NCI-H460 (cell line): ENCODE data around the gene ERBB2. TPM values are rescaled to one million over a fixed set of nuclear protein-coding genes. Genes with fewer than 3 reads are reported as not detected.
"Not testable (repeated sequence)": the region's sequence is repeated elsewhere in the genome, so short reads cannot be mapped to it uniquely, and the experiment has no call there.

Source experiments
- DNase-seq: peaks from one replicate; pipeline ENCODE4 v3.0.0-alpha.2; 2016; ENCODE audit warnings: low read depth; ENCODE audit errors: extremely low read depth
- total RNA-seq: library from RNA; depleted of rRNA; stranded (reverse); fragments of >200 nt; shearing (Covaris generic); gene quantifications from 2 replicates; pipeline ENCODE4 v1.2.3, GENCODE V29; 2014

The ERBB2 gene
- total RNA-seq, 1 experiment from 2014 or later, result 17.4 TPM

GRCh38 chr17:39755554-39756379 is 55.9 kb downstream of the ERBB2 start:
- DNase-seq, result no peak

GRCh38 chr17:39756380-39757079 is 56.7 kb downstream of the ERBB2 start:
- no peak for DNase-seq

DNA sequence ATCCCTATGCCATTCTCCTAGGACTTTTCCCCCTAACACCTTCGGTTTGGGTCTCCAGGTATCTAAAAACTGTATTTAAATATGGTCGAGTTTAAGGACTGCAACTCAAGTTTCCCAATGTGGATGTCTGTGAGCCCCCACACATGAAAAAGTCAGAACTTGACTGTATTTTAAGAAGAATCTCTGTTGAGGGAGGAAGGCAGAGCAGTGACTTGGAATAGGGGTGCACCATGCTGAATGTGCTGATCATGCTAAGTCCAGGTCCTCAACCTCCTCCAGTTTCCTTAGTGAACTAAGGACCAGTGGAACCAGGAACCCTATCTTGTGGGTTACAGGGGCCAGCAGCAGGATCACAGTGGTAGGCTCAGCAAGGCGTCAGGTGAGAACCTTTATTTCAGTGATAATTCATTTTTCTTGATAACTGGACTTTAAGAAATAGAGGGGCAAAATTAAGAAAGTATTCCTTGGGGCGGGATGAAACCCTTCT is 57.4 kb downstream of the ERBB2 start:
- no peak for DNase-seq

- no peak for DNase-seq
Observed at GRCh38 chr17:39757931-39758873, 58.3 kb downstream of the ERBB2 start.

GRCh38 chr17:39759204-39759603 is 59.3 kb downstream of the ERBB2 start:
- DNase-seq, result no peak

DNA sequence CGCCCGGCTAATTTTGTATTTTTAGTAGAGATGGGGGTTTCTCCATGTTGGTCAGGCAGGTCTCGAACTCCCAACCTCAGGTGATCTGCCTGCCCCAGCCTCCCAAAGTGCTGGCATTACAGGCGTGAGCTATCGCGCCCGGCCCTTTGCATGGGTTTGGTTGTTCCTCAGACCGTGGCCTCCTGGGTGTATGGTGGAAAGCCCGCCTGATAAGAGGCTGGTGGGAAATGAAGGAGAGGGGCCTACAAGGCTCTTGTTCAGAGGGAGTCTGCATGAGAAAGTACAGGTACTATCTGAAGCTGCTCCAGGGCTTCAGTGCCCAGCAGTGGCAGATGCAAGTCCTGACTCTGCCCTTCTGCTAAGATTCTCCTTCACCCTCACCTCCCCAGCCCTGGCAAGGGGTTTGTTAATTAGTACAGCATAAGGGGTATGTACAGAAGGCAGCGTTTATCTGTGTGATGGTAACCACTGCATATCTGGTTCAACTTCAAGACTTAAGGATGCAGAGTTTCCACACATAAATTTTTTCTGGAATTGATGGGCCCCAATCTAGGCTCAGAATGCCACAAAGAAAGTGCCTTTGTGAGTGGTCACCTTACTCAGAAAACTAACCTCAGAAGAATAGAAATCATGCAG is 62.1 kb downstream of the ERBB2 start:
- no peak for DNase-seq

DNA sequence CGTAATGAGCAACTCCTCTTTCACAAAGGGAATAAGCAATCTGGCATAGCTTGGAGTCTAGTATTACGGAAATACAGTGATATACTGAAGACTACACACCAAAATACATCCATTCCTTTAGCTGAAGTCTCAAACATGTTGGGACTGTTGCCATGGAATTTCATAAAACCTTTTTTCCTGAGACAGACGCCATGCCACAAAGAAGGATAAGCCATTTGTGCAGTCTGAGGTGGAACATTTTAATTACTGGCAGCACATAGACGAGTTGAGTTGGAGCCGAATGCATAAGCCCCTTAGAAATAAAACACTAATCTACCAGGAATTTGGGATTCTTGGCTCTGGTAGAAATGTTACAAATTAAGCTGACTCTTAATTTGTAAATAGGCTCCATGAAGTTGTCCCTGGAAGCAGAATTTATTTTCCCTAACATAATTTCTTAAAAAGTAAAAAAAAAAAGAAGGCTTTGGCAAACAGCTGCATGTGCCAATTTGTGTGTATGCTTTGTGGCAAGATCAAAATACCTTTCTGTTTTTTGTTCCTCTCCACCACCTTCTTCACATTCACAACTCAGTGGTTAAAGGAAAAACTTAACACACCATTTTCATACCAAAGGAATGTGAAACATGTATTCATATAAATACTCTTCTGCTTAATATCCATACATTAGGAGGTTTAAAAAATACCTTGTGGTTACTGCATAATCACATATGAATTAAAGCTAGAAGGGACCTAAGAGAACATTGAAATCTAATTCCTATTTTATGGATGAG is 63.4 kb downstream of the ERBB2 start:
- DNase-seq, result no peak

DNA sequence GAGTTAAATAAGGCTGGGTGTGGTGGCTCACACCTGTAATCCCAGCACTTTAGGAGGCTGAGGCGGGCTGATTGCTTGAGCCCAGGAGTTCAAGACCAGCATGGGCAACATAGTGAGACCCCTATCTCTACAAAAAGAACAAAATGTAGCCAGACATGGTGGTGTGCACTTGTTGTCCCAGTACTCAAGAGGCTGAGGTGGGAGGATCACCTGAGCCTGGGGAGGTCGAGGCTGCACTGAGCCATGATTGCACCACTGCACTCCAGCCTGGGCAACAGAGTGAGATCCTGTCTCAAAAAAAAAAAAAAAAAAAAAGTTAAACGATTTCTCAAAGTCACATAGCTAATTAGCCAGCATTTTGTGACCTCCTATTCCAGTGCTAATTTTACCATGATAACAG is 64.3 kb downstream of the ERBB2 start:
- not testable (repeated sequence) for DNase-seq

GRCh38 chr17:39765175-39765574 is 65.3 kb downstream of the ERBB2 start:
- DNase-seq, result no peak

- no peak for DNase-seq
Observed at GRCh38 chr17:39765766-39766165, 65.9 kb downstream of the ERBB2 start.

GRCh38 chr17:39767147-39767546 is 67.3 kb downstream of the ERBB2 start:
- no peak for DNase-seq

DNA sequence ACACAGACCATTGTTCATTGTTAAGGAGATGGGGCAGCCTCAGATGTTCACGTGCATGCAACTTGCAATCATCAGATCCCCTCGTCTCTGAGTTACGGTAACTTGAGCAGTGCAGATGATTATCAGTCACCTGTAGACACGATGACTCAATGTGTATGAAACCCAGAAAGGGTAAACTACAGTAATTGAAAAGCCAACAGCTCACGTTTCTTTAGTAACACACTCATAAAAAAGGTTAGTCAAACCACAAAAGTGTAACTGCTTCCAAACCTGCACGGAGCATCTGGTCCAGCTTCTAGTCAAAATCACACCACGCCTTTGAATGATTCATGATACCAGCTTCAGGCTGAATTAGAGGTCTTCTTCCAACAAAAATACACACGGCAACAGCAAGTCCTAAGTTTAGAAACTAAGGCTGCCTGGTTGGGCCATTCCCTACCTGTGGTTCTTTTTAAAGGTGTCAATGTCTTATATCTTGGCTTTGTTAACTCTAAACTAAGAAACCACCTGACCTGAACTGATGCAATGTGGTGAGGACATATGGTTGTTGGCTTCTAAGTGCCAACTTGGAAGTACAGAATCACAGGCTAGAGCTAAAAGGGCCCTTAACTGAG is 70.2 kb downstream of the ERBB2 start:
- DNase-seq, result no peak

GRCh38 chr17:39772415-39772814 is 72.6 kb downstream of the ERBB2 start:
- DNase-seq, result no peak

DNA sequence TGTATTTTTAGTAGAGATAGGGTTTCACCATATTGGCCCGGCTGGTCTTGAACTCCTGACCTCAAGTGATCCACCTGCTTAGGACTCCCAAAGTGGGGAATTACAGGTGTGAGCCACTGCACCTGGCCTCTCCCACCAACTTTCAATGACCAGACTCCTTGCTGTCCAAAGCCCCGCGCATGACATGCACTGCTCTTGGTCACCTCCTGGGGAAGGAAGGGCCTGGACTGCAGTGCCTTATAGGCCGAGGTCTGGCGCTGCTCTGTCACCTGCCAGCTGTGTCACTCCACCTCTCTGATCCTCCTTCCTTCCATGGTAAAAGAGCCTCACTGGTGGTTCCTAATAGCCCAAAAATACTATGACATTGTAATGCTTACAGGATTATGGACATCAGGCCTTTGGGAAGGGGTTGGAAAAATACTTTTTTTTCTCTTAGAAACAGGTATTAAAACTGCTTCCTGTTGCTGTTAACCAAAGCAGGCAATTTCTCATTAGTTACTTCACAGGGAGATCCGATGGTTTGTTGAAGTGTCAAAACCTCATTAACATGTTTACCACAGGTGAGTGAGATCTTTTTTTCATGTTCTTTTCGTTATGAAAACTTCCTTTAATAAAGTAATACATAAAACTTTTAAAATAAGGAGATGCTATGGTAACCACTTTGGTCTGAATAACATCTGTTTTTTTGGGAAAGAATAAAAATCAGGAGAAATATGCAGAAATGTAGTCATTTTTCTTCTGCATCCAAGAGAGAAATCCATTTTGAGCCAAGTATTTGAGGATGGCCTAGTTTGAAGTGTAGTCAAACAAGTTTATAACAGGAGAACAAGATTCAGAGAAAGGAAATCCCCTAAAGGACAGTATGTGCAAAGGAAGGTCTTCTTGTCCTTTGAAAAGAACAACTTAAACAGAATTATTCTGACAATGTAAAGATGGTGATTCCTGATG is 73.4 kb downstream of the ERBB2 start:
- DNase-seq, result no peak

DNA sequence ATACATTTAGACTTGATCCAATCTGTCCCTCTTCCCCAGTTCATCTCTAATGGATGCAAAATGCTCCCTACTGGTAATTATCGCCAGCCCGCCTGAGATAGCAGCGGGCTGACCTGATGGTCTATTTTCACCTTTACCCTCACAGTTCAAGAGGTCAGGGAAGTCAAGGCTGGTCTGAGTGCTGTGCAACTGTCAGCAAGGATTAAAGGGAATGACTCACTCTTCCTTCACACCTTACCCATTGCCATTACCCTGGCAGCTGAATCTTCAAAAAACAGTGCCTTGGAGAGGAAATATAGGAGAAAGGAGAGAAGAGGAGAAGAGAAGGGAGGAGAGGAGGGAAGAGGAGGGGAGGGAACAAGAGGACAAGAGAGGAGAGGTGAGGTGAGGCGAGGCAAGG is 74.2 kb downstream of the ERBB2 start:
- no peak for DNase-seq

DNA sequence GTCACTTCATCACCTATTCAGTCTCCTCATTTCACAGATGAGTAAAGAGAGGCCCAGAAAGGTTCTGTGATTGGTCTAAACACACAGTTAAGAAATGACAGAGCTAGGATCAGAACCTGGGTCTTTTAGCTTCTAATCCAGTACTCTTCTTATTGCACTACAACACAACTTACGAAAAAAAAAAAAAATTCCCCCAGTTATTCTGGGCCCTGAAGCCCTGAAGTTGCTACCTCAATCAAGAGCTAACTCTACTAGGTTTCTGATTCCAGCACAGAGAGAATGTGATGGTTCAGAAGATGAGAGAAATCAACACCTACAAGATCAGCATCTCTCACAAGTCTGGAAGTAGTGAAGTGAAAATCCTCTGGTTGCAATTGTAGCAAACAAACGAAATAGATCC is 75.2 kb downstream of the ERBB2 start:
- no peak for DNase-seq

DNA sequence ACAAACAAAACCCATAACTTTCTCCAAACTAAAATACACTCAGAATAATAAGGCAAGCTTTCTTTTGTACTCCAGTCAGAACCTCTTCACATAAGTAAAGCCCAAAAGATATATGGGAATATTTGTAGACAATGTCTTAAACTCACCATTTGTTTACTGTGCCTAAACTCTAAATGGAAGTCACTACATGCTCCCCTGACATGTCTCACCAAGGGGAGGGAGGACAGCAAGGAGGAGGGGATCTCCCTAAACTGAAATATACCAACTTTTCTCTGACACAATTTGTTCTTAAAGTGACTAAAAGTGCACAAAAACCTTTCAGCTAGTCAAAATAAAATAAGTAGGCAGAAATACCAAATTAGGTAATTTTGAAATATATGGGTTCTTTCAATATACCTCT is 76.4 kb downstream of the ERBB2 start:
- no peak for DNase-seq
